ENCODE data around the gene MUC12. TPM values are rescaled to one million over a fixed set of nuclear protein-coding genes. Genes with fewer than 3 reads are reported as not detected.

The MUC12 gene
- total and polyA plus RNA-seq, 9 of the 15 experiments (the other 6 are each of a cell fraction or from before 2014, with no cell fraction given): 0.23 to 1.2 (median 0.79) TPM; not detected in 1

DNA sequence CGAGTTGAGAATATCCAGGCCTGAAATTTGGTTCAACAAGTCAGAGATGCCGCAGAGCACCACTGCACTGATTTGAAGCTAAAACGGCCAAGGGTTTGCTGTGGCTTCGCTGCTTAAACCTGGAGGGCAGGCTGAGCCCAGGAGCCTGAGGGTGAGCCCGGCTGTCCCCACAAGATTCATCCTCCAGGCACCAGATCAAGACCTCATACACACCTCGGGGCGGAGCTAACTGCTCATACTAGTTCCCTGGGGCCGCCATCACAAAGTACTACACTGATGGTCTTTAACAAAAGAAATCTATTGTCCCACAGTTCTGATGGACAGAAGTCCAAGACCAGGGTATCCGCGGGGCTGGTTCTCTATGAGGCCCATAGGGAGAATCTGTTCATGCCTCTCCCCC lies 99.0 kb downstream of the MUC12 start:
- no peak overlapping the region for H3K4me3 ChIP-seq
- intact Hi-C loops (cut with micrococcal nuclease): no loop called here
- H3K79me2 ChIP-seq (ENCODE audit: control insufficient read depth, insufficient read depth, low read length): no peaks in the 10 kb centered on the region
- no peak overlapping the region for H3K9ac ChIP-seq (ENCODE audit: insufficient read depth in 1 of 2, low read depth in 2 of 2, low read length in 2 of 2)
- H3K4me1 ChIP-seq (replicated peaks in 1 of 2; ENCODE audit: control insufficient read depth in 2 of 2, insufficient read depth in 2 of 2, low read length in 2 of 2): no peaks in the 10 kb centered on the region; a peak in 1 of 5 replicates
- TF ChIP-seq STAG1 (CRISPR knock-in tag; IDR thresholded peaks at IDR 0.05; ENCODE audit: borderline replicate concordance) (no peak), HLTF (IDR thresholded peaks at IDR 0.05) (no peak), CREBBP (IDR thresholded peaks at IDR 0.05; ENCODE audit: low read depth, low read length) (no peak), SFPQ (IDR thresholded peaks at IDR 0.05; ENCODE audit: low read depth, low read length) (no peak), ZBTB7A (IDR thresholded peaks at IDR 0.05; ENCODE audit: borderline replicate concordance, control insufficient read depth, low read depth, low read length) (no peak), EWSR1 (IDR thresholded peaks at IDR 0.05; ENCODE audit: borderline replicate concordance, low read depth, partially characterized antibody) (no peak), NCOR1 (IDR thresholded peaks at IDR 0.05) (no peak)
- TF ChIP-seq, protein P1, sequence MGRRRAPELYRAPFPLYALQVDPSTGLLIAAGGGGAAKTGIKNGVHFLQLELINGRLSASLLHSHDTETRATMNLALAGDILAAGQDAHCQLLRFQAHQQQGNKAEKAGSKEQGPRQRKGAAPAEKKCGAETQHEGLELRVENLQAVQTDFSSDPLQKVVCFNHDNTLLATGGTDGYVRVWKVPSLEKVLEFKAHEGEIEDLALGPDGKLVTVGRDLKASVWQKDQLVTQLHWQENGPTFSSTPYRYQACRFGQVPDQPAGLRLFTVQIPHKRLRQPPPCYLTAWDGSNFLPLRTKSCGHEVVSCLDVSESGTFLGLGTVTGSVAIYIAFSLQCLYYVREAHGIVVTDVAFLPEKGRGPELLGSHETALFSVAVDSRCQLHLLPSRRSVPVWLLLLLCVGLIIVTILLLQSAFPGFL (CRISPR knock-in tag; IDR thresholded peaks at IDR 0.05): no peak
- no peaks in the 10 kb centered on the region for H4K20me1 ChIP-seq (replicated peaks; ENCODE audit: control insufficient read depth, insufficient read depth, low read length)
- in situ Hi-C loops (cut with MboI): no loop called here
- no peak for DNase-seq (ENCODE audit: extremely low read depth in 1 of 4, low spot score in 3 of 4)
- ChIA-PET POLR2A (no interaction called here), CTCF (ENCODE audit: low intra/inter-chr PET ratio) (no interaction called here)
- ATAC-seq: peak; percentile 55; the same call in 1 of the 3 replicates
- BruUV-seq (replicated peaks): no TSS peak
- WGBS (ENCODE audit: insufficient coverage, low coverage, missing lambda C conversion rate): under 1% methylated on average over 10 of the region's 10 CpGs
- no peaks in the 10 kb centered on the region for H3K9me3 ChIP-seq (replicated peaks; ENCODE audit: control insufficient read depth, insufficient read depth, low read depth, low read length)
- FAIRE-seq: no peak
- no peak overlapping the region for H3K27ac ChIP-seq (ENCODE audit: extremely low read depth, low read depth, low read length)
- no peaks in the 10 kb centered on the region for H3K9me1 ChIP-seq (ENCODE audit: control insufficient read depth, insufficient read depth, low read length)
- H3K36me3 ChIP-seq (ENCODE audit: control insufficient read depth, insufficient read depth, low read length): no peaks in the 10 kb centered on the region
- no peak overlapping the region for H3K4me2 ChIP-seq (ENCODE audit: insufficient read depth, low read length)
- peaks cover 45 to 80% of the 10 kb centered on the region in 2 experiments for H3K27me3 ChIP-seq (ENCODE audit: control insufficient read depth in 2 of 2, insufficient read depth in 2 of 2, low read length in 2 of 2)
- no peak overlapping the region for H2AFZ ChIP-seq (ENCODE audit: low read depth, low read length)

Small RNA genes within 50 kb of the gene (small RNA-seq; reads per million reads assigned to genes)
- gene RPS29P15: not detected

Other genes starting within 250 kb of the MUC12 start
Only the 7 nearest of the 18 such genes appear.
- gene TRIP6, start 102.2 kb upstream of the MUC12 start, total RNA-seq (2014; rRNA removed): 104 and 108 TPM in 2 replicates
- 28.3 and 28.9 TPM in 2 replicates for gene TRIP6, start 102.2 kb upstream of the MUC12 start, total RNA-seq (2014; rRNA removed; fragmentation: Illumina TruSeq; extraction: Trizol)
- 85.7 and 90.5 TPM in 2 replicates for gene TRIP6, start 102.2 kb upstream of the MUC12 start, total RNA-seq (2015; rRNA removed; fragmentation: Illumina TruSeq; extraction: Trizol)
- 141 and 148 TPM in 2 replicates for gene TRIP6, start 102.2 kb upstream of the MUC12 start, total RNA-seq (2021)
- gene TRIP6, start 102.2 kb upstream of the MUC12 start, polyA plus RNA-seq (2011; rRNA removed): 48.5 and 54.0 TPM in 2 replicates
- gene TRIP6, start 102.2 kb upstream of the MUC12 start, polyA plus RNA-seq (2014; fragmentation: Illumina TruSeq; extraction: Trizol): 35.6 and 78.2 TPM in 2 replicates
- 10 to 100 TPM in 1 of 2 experiments, 1 to 10 TPM in 1; 5.9 to 12.0 TPM for gene TRIP6, start 102.2 kb upstream of the MUC12 start, polyA plus RNA-seq (2014; fragmentation: Nextera tagmentation; extraction: Ambion mirVana)
- gene TRIP6, start 102.2 kb upstream of the MUC12 start, polyA plus RNA-seq (2014; rRNA removed): 103 and 112 TPM in 2 replicates
- gene SRRT, start 94.5 kb upstream of the MUC12 start, total RNA-seq (2014; rRNA removed): 155 and 156 TPM in 2 replicates
- 51.8 and 71.6 TPM in 2 replicates for gene SRRT, start 94.5 kb upstream of the MUC12 start, total RNA-seq (2014; rRNA removed; fragmentation: Illumina TruSeq; extraction: Trizol)
- 80.6 and 84.4 TPM in 2 replicates for gene SRRT, start 94.5 kb upstream of the MUC12 start, total RNA-seq (2015; rRNA removed; fragmentation: Illumina TruSeq; extraction: Trizol)
- gene SRRT, start 94.5 kb upstream of the MUC12 start, total RNA-seq (2021): 238 and 263 TPM in 2 replicates
- gene SRRT, start 94.5 kb upstream of the MUC12 start, polyA plus RNA-seq (2011; rRNA removed): 36.5 and 68.2 TPM in 2 replicates
- 143 and 145 TPM in 2 replicates for gene SRRT, start 94.5 kb upstream of the MUC12 start, polyA plus RNA-seq (2014; fragmentation: Illumina TruSeq; extraction: Trizol)
- 10 to 100 TPM; 10.3 to 16.7 TPM for gene SRRT, start 94.5 kb upstream of the MUC12 start, polyA plus RNA-seq (2014; fragmentation: Nextera tagmentation; extraction: Ambion mirVana)
- 140 and 171 TPM in 2 replicates for gene SRRT, start 94.5 kb upstream of the MUC12 start, polyA plus RNA-seq (2014; rRNA removed)
- 18.8 and 20.9 TPM in 2 replicates for gene UFSP1, start 79.8 kb upstream of the MUC12 start, total RNA-seq (2014; rRNA removed)
- gene UFSP1, start 79.8 kb upstream of the MUC12 start, total RNA-seq (2014; rRNA removed; fragmentation: Illumina TruSeq; extraction: Trizol): 1.4 and 2.1 TPM in 2 replicates
- gene UFSP1, start 79.8 kb upstream of the MUC12 start, total RNA-seq (2015; rRNA removed; fragmentation: Illumina TruSeq; extraction: Trizol): 3.5 and 3.7 TPM in 2 replicates
- gene UFSP1, start 79.8 kb upstream of the MUC12 start, total RNA-seq (2021): 7.8 and 8.5 TPM in 2 replicates
- gene UFSP1, start 79.8 kb upstream of the MUC12 start, polyA plus RNA-seq (2011; rRNA removed): 1.7 and 2.3 TPM in 2 replicates
- 1.3 and 2.0 TPM in 2 replicates for gene UFSP1, start 79.8 kb upstream of the MUC12 start, polyA plus RNA-seq (2014; fragmentation: Illumina TruSeq; extraction: Trizol)
- under 1 TPM; 0.50 to 0.53 TPM for gene UFSP1, start 79.8 kb upstream of the MUC12 start, polyA plus RNA-seq (2014; fragmentation: Nextera tagmentation; extraction: Ambion mirVana)
- gene UFSP1, start 79.8 kb upstream of the MUC12 start, polyA plus RNA-seq (2014; rRNA removed): 13.5 and 14.3 TPM in 2 replicates
- 2.7 and 4.0 TPM in 2 replicates for gene ACHE, start 73.7 kb upstream of the MUC12 start, total RNA-seq (2014; rRNA removed)
- 0.54 and 0.84 TPM in 2 replicates for gene ACHE, start 73.7 kb upstream of the MUC12 start, total RNA-seq (2014; rRNA removed; fragmentation: Illumina TruSeq; extraction: Trizol)
- 0.51 and 0.87 TPM in 2 replicates for gene ACHE, start 73.7 kb upstream of the MUC12 start, total RNA-seq (2015; rRNA removed; fragmentation: Illumina TruSeq; extraction: Trizol)
- 7.5 and 8.8 TPM in 2 replicates for gene ACHE, start 73.7 kb upstream of the MUC12 start, total RNA-seq (2021)
- 2.5 and 2.8 TPM in 2 replicates for gene ACHE, start 73.7 kb upstream of the MUC12 start, polyA plus RNA-seq (2011; rRNA removed)
- gene ACHE, start 73.7 kb upstream of the MUC12 start, polyA plus RNA-seq (2014; fragmentation: Illumina TruSeq; extraction: Trizol): 1.9 and 4.2 TPM in 2 replicates
- gene ACHE, start 73.7 kb upstream of the MUC12 start, polyA plus RNA-seq (2014; fragmentation: Nextera tagmentation; extraction: Ambion mirVana): under 1 TPM; 0.04 to 0.06 TPM
- 8.0 and 9.3 TPM in 2 replicates for gene ACHE, start 73.7 kb upstream of the MUC12 start, polyA plus RNA-seq (2014; rRNA removed)
- gene MUC3A, start 20.0 kb upstream of the MUC12 start, total RNA-seq (2014; rRNA removed): 0.09 and 0.33 TPM in 2 replicates
- gene MUC3A, start 20.0 kb upstream of the MUC12 start, total RNA-seq (2014; rRNA removed; fragmentation: Illumina TruSeq; extraction: Trizol): 0.13 and 0.15 TPM in 2 replicates
- gene MUC3A, start 20.0 kb upstream of the MUC12 start, total RNA-seq (2015; rRNA removed; fragmentation: Illumina TruSeq; extraction: Trizol): not detected in 2 replicates
- gene MUC3A, start 20.0 kb upstream of the MUC12 start, total RNA-seq (2021): 1.6 and 2.6 TPM in 2 replicates
- 0.25 and 0.35 TPM in 2 replicates for gene MUC3A, start 20.0 kb upstream of the MUC12 start, polyA plus RNA-seq (2011; rRNA removed)
- gene MUC3A, start 20.0 kb upstream of the MUC12 start, polyA plus RNA-seq (2014; fragmentation: Illumina TruSeq; extraction: Trizol): 1.7 and 2.2 TPM in 2 replicates
- gene MUC3A, start 20.0 kb upstream of the MUC12 start, polyA plus RNA-seq (2014; fragmentation: Nextera tagmentation; extraction: Ambion mirVana): under 1 TPM; 0.06 to 0.08 TPM
- gene MUC3A, start 20.0 kb upstream of the MUC12 start, polyA plus RNA-seq (2014; rRNA removed): 0.25 and 0.53 TPM in 2 replicates
- gene MUC17, start 50.5 kb downstream of the MUC12 start, total RNA-seq (2014; rRNA removed): not detected in 2 replicates
- gene MUC17, start 50.5 kb downstream of the MUC12 start, total RNA-seq (2014; rRNA removed; fragmentation: Illumina TruSeq; extraction: Trizol): not detected in 2 replicates
- not detected in 2 replicates for gene MUC17, start 50.5 kb downstream of the MUC12 start, total RNA-seq (2015; rRNA removed; fragmentation: Illumina TruSeq; extraction: Trizol)
- not detected in 2 replicates for gene MUC17, start 50.5 kb downstream of the MUC12 start, total RNA-seq (2021)
- gene MUC17, start 50.5 kb downstream of the MUC12 start, polyA plus RNA-seq (2011; rRNA removed): not detected in 2 replicates
- gene MUC17, start 50.5 kb downstream of the MUC12 start, polyA plus RNA-seq (2014; fragmentation: Illumina TruSeq; extraction: Trizol): not detected in 2 replicates
- not detected for gene MUC17, start 50.5 kb downstream of the MUC12 start, polyA plus RNA-seq (2014; fragmentation: Nextera tagmentation; extraction: Ambion mirVana)
- gene MUC17, start 50.5 kb downstream of the MUC12 start, polyA plus RNA-seq (2014; rRNA removed): not detected in 2 replicates
- gene TRIM56, start 115.9 kb downstream of the MUC12 start, total RNA-seq (2014; rRNA removed): 13.3 and 13.8 TPM in 2 replicates
- 8.2 and 11.6 TPM in 2 replicates for gene TRIM56, start 115.9 kb downstream of the MUC12 start, total RNA-seq (2014; rRNA removed; fragmentation: Illumina TruSeq; extraction: Trizol)
- 10.4 and 12.1 TPM in 2 replicates for gene TRIM56, start 115.9 kb downstream of the MUC12 start, total RNA-seq (2015; rRNA removed; fragmentation: Illumina TruSeq; extraction: Trizol)
- gene TRIM56, start 115.9 kb downstream of the MUC12 start, total RNA-seq (2021): 26.6 and 29.7 TPM in 2 replicates
- 4.5 and 6.4 TPM in 2 replicates for gene TRIM56, start 115.9 kb downstream of the MUC12 start, polyA plus RNA-seq (2011; rRNA removed)
- gene TRIM56, start 115.9 kb downstream of the MUC12 start, polyA plus RNA-seq (2014; fragmentation: Illumina TruSeq; extraction: Trizol): 13.3 and 15.1 TPM in 2 replicates
- 1 to 10 TPM; 2.0 to 2.7 TPM for gene TRIM56, start 115.9 kb downstream of the MUC12 start, polyA plus RNA-seq (2014; fragmentation: Nextera tagmentation; extraction: Ambion mirVana)
- 10.3 and 12.5 TPM in 2 replicates for gene TRIM56, start 115.9 kb downstream of the MUC12 start, polyA plus RNA-seq (2014; rRNA removed)

Data from K562 (cell line).